ENCODE results near the gene AQP7. TPM values are rescaled to one million over a fixed set of nuclear protein-coding genes. Genes with fewer than 3 reads are reported as not detected.

AQP7 gene
- total RNA-seq, 6 donors from 2014 or later = 2.1 to 23.0 (median 4.8) TPM

DNA sequence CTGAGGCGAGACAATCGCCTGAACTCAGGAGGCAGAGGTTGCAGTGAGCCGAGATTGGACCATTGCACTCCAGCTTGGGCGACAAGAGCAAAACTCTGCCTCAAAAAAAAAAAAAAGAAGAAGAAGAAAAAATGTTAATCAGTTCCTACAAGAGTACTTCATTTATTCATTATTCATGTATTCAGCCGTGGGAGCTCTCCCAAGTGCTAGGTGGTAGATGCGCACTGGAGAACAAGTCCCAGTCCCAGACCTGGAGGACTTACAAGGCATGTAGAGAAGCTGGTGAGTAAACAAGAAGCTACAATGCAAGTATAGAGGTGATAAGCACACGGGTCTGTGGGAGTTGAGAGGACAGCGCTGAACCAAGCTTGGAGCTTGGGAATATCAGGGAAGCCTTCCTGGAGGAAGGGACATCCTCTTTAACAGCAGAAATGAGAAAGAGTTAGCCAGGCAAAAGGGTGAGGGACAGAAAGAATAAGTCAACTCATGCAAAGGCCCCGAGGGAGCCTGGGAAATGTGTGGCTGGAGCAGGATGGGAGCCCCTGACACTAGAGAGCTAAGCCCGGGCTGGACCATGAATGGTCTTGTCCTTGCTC lies 17.4 kb upstream of the AQP7 start:
- H3K4me1 ChIP-seq = peaks cover 16 to 21% (median 19%) of the 10 kb centered on the region in 4 donors
- 68 to 71% methylated on average over 10 of the region's 10 CpGs for WGBS, 2 donors
- no peaks in the 10 kb centered on the region for H3K27me3 ChIP-seq
- H3K9me3 ChIP-seq = no peaks in the 10 kb centered on the region
- ATAC-seq (ENCODE audit: low FRiP score in 2 of 2) (no peak), DNase-seq (no peak)
- TF ChIP-seq, protein P1, sequence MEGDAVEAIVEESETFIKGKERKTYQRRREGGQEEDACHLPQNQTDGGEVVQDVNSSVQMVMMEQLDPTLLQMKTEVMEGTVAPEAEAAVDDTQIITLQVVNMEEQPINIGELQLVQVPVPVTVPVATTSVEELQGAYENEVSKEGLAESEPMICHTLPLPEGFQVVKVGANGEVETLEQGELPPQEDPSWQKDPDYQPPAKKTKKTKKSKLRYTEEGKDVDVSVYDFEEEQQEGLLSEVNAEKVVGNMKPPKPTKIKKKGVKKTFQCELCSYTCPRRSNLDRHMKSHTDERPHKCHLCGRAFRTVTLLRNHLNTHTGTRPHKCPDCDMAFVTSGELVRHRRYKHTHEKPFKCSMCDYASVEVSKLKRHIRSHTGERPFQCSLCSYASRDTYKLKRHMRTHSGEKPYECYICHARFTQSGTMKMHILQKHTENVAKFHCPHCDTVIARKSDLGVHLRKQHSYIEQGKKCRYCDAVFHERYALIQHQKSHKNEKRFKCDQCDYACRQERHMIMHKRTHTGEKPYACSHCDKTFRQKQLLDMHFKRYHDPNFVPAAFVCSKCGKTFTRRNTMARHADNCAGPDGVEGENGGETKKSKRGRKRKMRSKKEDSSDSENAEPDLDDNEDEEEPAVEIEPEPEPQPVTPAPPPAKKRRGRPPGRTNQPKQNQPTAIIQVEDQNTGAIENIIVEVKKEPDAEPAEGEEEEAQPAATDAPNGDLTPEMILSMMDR (IDR thresholded peaks at IDR 0.05) = no peak
- TF ChIP-seq EP300 (IDR thresholded peaks at IDR 0.05) (no peak), POLR2A (IDR thresholded peaks at IDR 0.05) (no peak), POLR2AphosphoS5 (IDR thresholded peaks at IDR 0.05) (no peak)
- H3K4me3 ChIP-seq = no peak overlapping the region
- H3K36me3 ChIP-seq = no peaks in the 10 kb centered on the region
- no peak overlapping the region for H3K27ac ChIP-seq

DNA sequence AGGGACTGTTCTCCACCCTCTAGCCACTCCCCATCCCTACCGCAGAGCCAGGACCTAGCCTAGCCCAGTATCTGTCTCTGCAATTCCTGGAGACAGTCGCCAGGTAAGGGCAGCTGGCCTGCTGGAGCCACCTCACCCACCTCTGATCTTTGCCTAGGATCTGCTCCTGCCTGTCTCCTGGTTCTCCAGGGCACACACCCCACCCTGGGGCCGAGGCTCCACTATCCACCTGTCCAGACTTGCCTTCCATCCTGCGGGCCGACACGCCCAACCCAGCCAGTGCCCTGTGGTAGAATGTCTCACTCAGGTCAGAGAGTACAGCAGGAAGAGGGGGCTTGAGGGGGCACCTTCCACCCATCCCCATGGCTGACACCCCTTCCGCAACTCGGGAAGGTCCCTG lies 15.7 kb upstream of the AQP7 start:
- DNase-seq = peak in 1 of 2 donors; percentile 56
- ATAC-seq (ENCODE audit: low FRiP score in 2 of 2) = no peak
- Histone ChIP-seq H3K36me3 (no peaks in the 10 kb centered on the region), H3K27me3 (no peaks in the 10 kb centered on the region), H3K27ac (peak overlapping the region in 1 of 4 donors; percentile 4), H3K9me3 (no peaks in the 10 kb centered on the region), H3K4me3 (no peak overlapping the region), H3K4me1 (peaks cover 18 to 31% (median 27%) of the 10 kb centered on the region in 4 donors)
- TF ChIP-seq POLR2AphosphoS5 (IDR thresholded peaks at IDR 0.05) = no peak
- TF ChIP-seq, protein P1 (IDR thresholded peaks at IDR 0.05) = no peak
- no peak for TF ChIP-seq EP300 (IDR thresholded peaks at IDR 0.05)
- TF ChIP-seq POLR2A (IDR thresholded peaks at IDR 0.05) = no peak
- WGBS, 2 donors = 91 to 98% methylated on average over 6 to 8 of the region's 8 CpGs

DNA sequence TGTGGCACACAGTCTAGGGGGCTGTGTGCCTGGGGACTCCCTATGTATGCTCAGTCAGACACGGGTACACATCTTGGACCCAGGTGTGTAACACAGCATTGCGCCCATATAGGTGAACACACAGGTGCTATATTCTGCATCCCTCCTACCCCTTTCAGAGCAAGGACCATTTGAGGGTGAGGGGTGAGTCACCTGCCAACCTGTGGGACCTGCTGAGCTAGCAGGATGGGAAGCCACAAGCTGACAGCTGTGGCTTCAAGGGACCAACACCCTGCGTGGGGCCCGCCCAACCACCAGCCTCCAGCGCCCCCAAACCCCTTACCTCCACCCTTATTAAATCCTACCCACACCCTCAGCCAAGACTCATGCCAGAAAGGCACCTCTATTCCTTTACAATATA lies 14.6 kb upstream of the AQP7 start:
- ATAC-seq (ENCODE audit: low FRiP score in 2 of 2) (no peak), DNase-seq (no peak)
- no peak for TF ChIP-seq EP300 (IDR thresholded peaks at IDR 0.05)
- TF ChIP-seq POLR2A (IDR thresholded peaks at IDR 0.05) = no peak
- TF ChIP-seq, protein P1 (IDR thresholded peaks at IDR 0.05) = no peak
- H3K9me3 ChIP-seq = no peaks in the 10 kb centered on the region
- H3K36me3 ChIP-seq = no peaks in the 10 kb centered on the region
- H3K27ac ChIP-seq = peak overlapping the region in 1 of 4 donors; percentile 83
- H3K4me3 ChIP-seq = no peak overlapping the region
- peaks cover 18 to 31% (median 27%) of the 10 kb centered on the region in 4 donors for H3K4me1 ChIP-seq
- no peaks in the 10 kb centered on the region for H3K27me3 ChIP-seq
- WGBS, 2 donors = 66 to 70% methylated on average over 5 of the region's 5 CpGs

DNA sequence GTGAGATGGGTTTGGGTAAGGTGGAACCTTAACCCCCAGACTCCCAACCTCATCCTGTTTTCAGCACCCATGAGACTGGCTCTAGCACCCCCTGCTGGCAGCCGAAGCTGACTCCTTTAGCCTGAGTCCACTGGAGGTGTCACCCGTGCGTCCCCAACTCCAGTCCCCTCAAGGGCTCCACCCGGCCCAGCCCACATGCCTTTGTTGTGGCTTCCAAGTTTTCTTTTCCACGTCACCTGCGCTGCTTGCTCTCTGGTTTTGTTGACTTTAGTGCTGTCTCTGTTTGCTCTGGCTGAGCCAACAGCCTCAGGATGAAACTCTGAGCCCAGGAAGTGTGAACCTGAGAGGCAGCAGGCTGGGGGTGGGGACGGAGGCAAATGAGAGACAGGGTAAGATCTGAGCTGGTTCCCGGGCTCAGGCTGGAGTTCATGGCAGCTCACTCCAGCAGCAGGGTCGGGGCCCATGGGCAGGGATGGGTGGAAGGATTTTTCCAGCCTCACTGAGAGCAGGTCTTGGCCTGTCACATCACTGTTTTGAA lies 13.2 kb upstream of the AQP7 start:
- DNase-seq (peak in 1 of 2 donors; percentile 94), ATAC-seq (ENCODE audit: low FRiP score in 2 of 2) (peak; percentile 82 to 94)
- H3K27me3 ChIP-seq = no peaks in the 10 kb centered on the region
- peaks cover 18 to 31% (median 27%) of the 10 kb centered on the region in 4 donors for H3K4me1 ChIP-seq
- H3K36me3 ChIP-seq = no peaks in the 10 kb centered on the region
- peak overlapping the region; percentile 27 to 83 (median 59) for H3K27ac ChIP-seq
- TF ChIP-seq EP300 (IDR thresholded peaks at IDR 0.05) (peak in 1 of 4 donors; percentile 50), POLR2A (IDR thresholded peaks at IDR 0.05) (peak in 1 of 4 donors; percentile 43), POLR2AphosphoS5 (IDR thresholded peaks at IDR 0.05) (peak; percentile 39 to 54)
- TF ChIP-seq, protein P1 (IDR thresholded peaks at IDR 0.05) = peak; percentile 62 to 90 (median 84)
- H3K4me3 ChIP-seq = no peak overlapping the region
- no peaks in the 10 kb centered on the region for H3K9me3 ChIP-seq
- WGBS, 2 donors = 25 to 26% methylated on average over 9 of the region's 9 CpGs
